ENCODE data around the gene GLMP. TPM values are rescaled to one million over a fixed set of nuclear protein-coding genes. Genes with fewer than 3 reads are reported as not detected.

Gene GLMP
- total and polyA plus RNA-seq, 7 experiments from 2014 or later = 17.6 to 40.4 (median 23.4) TPM

GRCh38 chr1:156279837-156280236 is 15.6 kb downstream of the GLMP start:
- Histone ChIP-seq H3K27me3 (ENCODE audit: control insufficient read depth in 2 of 2, insufficient read depth in 2 of 2, low read length in 2 of 2) (no peaks in the 10 kb centered on the region), H3K4me1 (ENCODE audit: control insufficient read depth in 2 of 2, insufficient read depth in 2 of 2, low read length in 2 of 2) (peaks cover 15 to 22% of the 10 kb centered on the region in 2 donors), H3K9me3 (ENCODE audit: control insufficient read depth in 2 of 3, low read length in 3 of 3) (no peaks in the 10 kb centered on the region), H3K36me3 (ENCODE audit: control insufficient read depth in 2 of 3, insufficient read depth in 3 of 3, low read length in 3 of 3) (peaks cover 10 to 42% (median 22%) of the 10 kb centered on the region in 3 experiments), H3K4me3 (ENCODE audit: low read length) (no peak overlapping the region), H3K27ac (ENCODE audit: low read depth, low read length) (no peak overlapping the region)
- H3K27me3 Mint-ChIP-seq = peaks cover 0 to 3% (median 0%) of the 10 kb centered on the region in 5 donors
- intact Hi-C loops (cut with micrococcal nuclease) = no loop called here
- no peaks in the 10 kb centered on the region for H3K9me3 Mint-ChIP-seq
- DNase-seq (no peak), ATAC-seq (no peak)
- H3K36me3 Mint-ChIP-seq = peaks cover 8 to 35% (median 14%) of the 10 kb centered on the region in 5 donors
- peaks cover 29 to 45% (median 40%) of the 10 kb centered on the region in 7 donors for H3K4me1 Mint-ChIP-seq
- H3K4me3 Mint-ChIP-seq = peak overlapping the region in 6 of 10 donors; percentile 15 to 97 (median 48)
- POLR2A ChIA-PET = interaction anchor here (0.6 to 3.8 kb wide), 2 partner anchors 9 to 347 kb away, joined by 3 to 26 read pairs; no protein-coding TSS in a partner anchor
- CTCF ChIA-PET = interaction anchor here (0.7 to 1.2 kb wide), 3 partner anchors 9 to 55 kb away, joined by 3 read pairs; no protein-coding TSS in a partner anchor
- H3K27ac Mint-ChIP-seq = peak overlapping the region in 1 of 9 donors; percentile 26

- Histone ChIP-seq H3K27ac (ENCODE audit: low read depth, low read length) (no peak overlapping the region), H3K4me3 (ENCODE audit: low read length) (no peak overlapping the region), H3K27me3 (ENCODE audit: control insufficient read depth in 2 of 2, insufficient read depth in 2 of 2, low read length in 2 of 2) (no peaks in the 10 kb centered on the region), H3K36me3 (ENCODE audit: control insufficient read depth in 2 of 3, insufficient read depth in 3 of 3, low read length in 3 of 3) (peaks cover 23 to 71% (median 40%) of the 10 kb centered on the region in 3 experiments), H3K4me1 (ENCODE audit: control insufficient read depth in 2 of 2, insufficient read depth in 2 of 2, low read length in 2 of 2) (peaks cover 6 to 13% of the 10 kb centered on the region in 2 donors), H3K9me3 (ENCODE audit: control insufficient read depth in 2 of 3, low read length in 3 of 3) (no peaks in the 10 kb centered on the region)
- DNase-seq = no peak
- peaks cover 0 to 2% (median 0%) of the 10 kb centered on the region in 11 donors for H3K9me3 Mint-ChIP-seq
- intact Hi-C loops (cut with micrococcal nuclease) = no loop called here
- H3K4me3 Mint-ChIP-seq = no peak overlapping the region
- H3K27ac Mint-ChIP-seq = no peak overlapping the region
- POLR2A ChIA-PET = no interaction called here
- peaks cover 16 to 27% (median 21%) of the 10 kb centered on the region in 7 donors for H3K4me1 Mint-ChIP-seq
- H3K27me3 Mint-ChIP-seq = no peaks in the 10 kb centered on the region
- no peak for ATAC-seq
- CTCF ChIA-PET = no interaction called here
- peaks cover 18 to 54% (median 30%) of the 10 kb centered on the region in 5 donors for H3K36me3 Mint-ChIP-seq
Measured at GRCh38 chr1:156276966-156277381, 18.5 kb downstream of the GLMP start.

- Histone ChIP-seq H3K4me1 (ENCODE audit: control insufficient read depth in 2 of 2, insufficient read depth in 2 of 2, low read length in 2 of 2) (peaks cover 2 to 9% of the 10 kb centered on the region in 2 donors), H3K4me3 (ENCODE audit: low read length) (no peak overlapping the region)
Measured at GRCh38 chr1:156276532-156276931, 18.9 kb downstream of the GLMP start.

GRCh38 chr1:156270314-156270713 is 25.2 kb downstream of the GLMP start:
- DNase-seq (no peak), ATAC-seq (no peak)
- intact Hi-C loops (cut with micrococcal nuclease) = no loop called here
- Mint-ChIP-seq H3K27me3 (no peaks in the 10 kb centered on the region), H3K36me3 (peaks cover 18 to 61% (median 38%) of the 10 kb centered on the region in 5 donors), H3K9me3 (peaks cover 0 to 2% (median 0%) of the 10 kb centered on the region in 11 donors), H3K27ac (no peak overlapping the region), H3K4me3 (no peak overlapping the region), H3K4me1 (peaks cover 0 to 7% (median 0%) of the 10 kb centered on the region in 7 donors)
- Histone ChIP-seq H3K9me3 (ENCODE audit: control insufficient read depth in 2 of 3, low read length in 3 of 3) (no peaks in the 10 kb centered on the region), H3K27ac (ENCODE audit: low read depth, low read length) (no peak overlapping the region), H3K4me1 (ENCODE audit: control insufficient read depth in 2 of 2, insufficient read depth in 2 of 2, low read length in 2 of 2) (no peaks in the 10 kb centered on the region), H3K27me3 (ENCODE audit: control insufficient read depth in 2 of 2, insufficient read depth in 2 of 2, low read length in 2 of 2) (no peaks in the 10 kb centered on the region), H3K4me3 (ENCODE audit: low read length) (no peak overlapping the region), H3K36me3 (ENCODE audit: control insufficient read depth in 2 of 3, insufficient read depth in 3 of 3, low read length in 3 of 3) (peaks cover 37 to 89% (median 41%) of the 10 kb centered on the region in 3 experiments)
- ChIA-PET POLR2A (interaction anchor here (0.7 to 5.0 kb wide), 2 partner anchors 12 to 388 kb away, joined by 3 to 26 read pairs; partner anchors contain the start of gene SMG5), CTCF (interaction anchor here (0.9 kb wide), 1 partner anchor 9 kb away, joined by 3 read pairs; no protein-coding TSS in a partner anchor)

More at GRCh38 chr1:156276532-156276931, 18.9 kb downstream of the GLMP start:
- intact Hi-C loops (cut with micrococcal nuclease) = no loop called here
- Mint-ChIP-seq H3K36me3 (peaks cover 18 to 57% (median 30%) of the 10 kb centered on the region in 5 donors), H3K27ac (no peak overlapping the region), H3K27me3 (no peaks in the 10 kb centered on the region), H3K9me3 (peaks cover 0 to 2% (median 0%) of the 10 kb centered on the region in 11 donors), H3K4me3 (no peak overlapping the region), H3K4me1 (peaks cover 13 to 22% (median 18%) of the 10 kb centered on the region in 7 donors)
- ChIA-PET POLR2A (no interaction called here), CTCF (no interaction called here)
- H3K9me3 ChIP-seq (ENCODE audit: control insufficient read depth in 2 of 3, low read length in 3 of 3) = no peaks in the 10 kb centered on the region
- no peak for ATAC-seq
- DNase-seq = no peak
- no peaks in the 10 kb centered on the region for H3K27me3 ChIP-seq (ENCODE audit: control insufficient read depth in 2 of 2, insufficient read depth in 2 of 2, low read length in 2 of 2)
- H3K36me3 ChIP-seq (ENCODE audit: control insufficient read depth in 2 of 3, insufficient read depth in 3 of 3, low read length in 3 of 3) = peaks cover 26 to 75% (median 40%) of the 10 kb centered on the region in 3 experiments
- no peak overlapping the region for H3K27ac ChIP-seq (ENCODE audit: low read depth, low read length)

GRCh38 chr1:156268336-156268735 is 27.1 kb downstream of the GLMP start:
- H3K27ac Mint-ChIP-seq = no peak overlapping the region
- peaks cover 30 to 84% (median 31%) of the 10 kb centered on the region in 3 experiments for H3K36me3 ChIP-seq (ENCODE audit: control insufficient read depth in 2 of 3, insufficient read depth in 3 of 3, low read length in 3 of 3)

GRCh38 chr1:156266051-156266450 is 29.4 kb downstream of the GLMP start:
- H3K27me3 ChIP-seq (ENCODE audit: control insufficient read depth in 2 of 2, insufficient read depth in 2 of 2, low read length in 2 of 2) = no peaks in the 10 kb centered on the region
- no peak for ATAC-seq
- H3K4me3 ChIP-seq (ENCODE audit: low read length) = no peak overlapping the region
- POLR2A ChIA-PET = no interaction called here
- H3K36me3 ChIP-seq (ENCODE audit: control insufficient read depth in 2 of 3, insufficient read depth in 3 of 3, low read length in 3 of 3) = peaks cover 26 to 80% (median 31%) of the 10 kb centered on the region in 3 experiments
- no peak for DNase-seq
- no peak overlapping the region for H3K27ac ChIP-seq (ENCODE audit: low read depth, low read length)
- no peak overlapping the region for H3K27ac Mint-ChIP-seq
- H3K36me3 Mint-ChIP-seq = peaks cover 20 to 61% (median 38%) of the 10 kb centered on the region in 5 donors
- H3K9me3 Mint-ChIP-seq = peaks cover 0 to 2% (median 0%) of the 10 kb centered on the region in 11 donors
- H3K27me3 Mint-ChIP-seq = no peaks in the 10 kb centered on the region
- CTCF ChIA-PET = no interaction called here
- intact Hi-C loops (cut with micrococcal nuclease) = no loop called here
- H3K4me1 ChIP-seq (ENCODE audit: control insufficient read depth in 2 of 2, insufficient read depth in 2 of 2, low read length in 2 of 2) = no peaks in the 10 kb centered on the region
- H3K4me3 Mint-ChIP-seq = no peak overlapping the region
- peaks cover 0 to 9% (median 0%) of the 10 kb centered on the region in 7 donors for H3K4me1 Mint-ChIP-seq
- no peaks in the 10 kb centered on the region for H3K9me3 ChIP-seq (ENCODE audit: control insufficient read depth in 2 of 3, low read length in 3 of 3)

More at GRCh38 chr1:156268336-156268735, 27.1 kb downstream of the GLMP start:
- ChIA-PET CTCF (interaction anchor here (0.6 kb wide), 1 partner anchor 756 kb away, joined by 6 read pairs; no protein-coding TSS in a partner anchor), POLR2A (no interaction called here)
- peaks cover 0 to 2% (median 0%) of the 10 kb centered on the region in 11 donors for H3K9me3 Mint-ChIP-seq
- intact Hi-C loops (cut with micrococcal nuclease) = no loop called here
- Histone ChIP-seq H3K4me3 (ENCODE audit: low read length) (no peak overlapping the region), H3K4me1 (ENCODE audit: control insufficient read depth in 2 of 2, insufficient read depth in 2 of 2, low read length in 2 of 2) (no peaks in the 10 kb centered on the region), H3K27me3 (ENCODE audit: control insufficient read depth in 2 of 2, insufficient read depth in 2 of 2, low read length in 2 of 2) (no peaks in the 10 kb centered on the region), H3K27ac (ENCODE audit: low read depth, low read length) (no peak overlapping the region), H3K9me3 (ENCODE audit: control insufficient read depth in 2 of 3, low read length in 3 of 3) (no peaks in the 10 kb centered on the region)
- H3K36me3 Mint-ChIP-seq = peaks cover 19 to 61% (median 37%) of the 10 kb centered on the region in 5 donors
- no peak for DNase-seq
- ATAC-seq = no peak
- H3K27me3 Mint-ChIP-seq = no peaks in the 10 kb centered on the region
- peaks cover 0 to 9% (median 0%) of the 10 kb centered on the region in 7 donors for H3K4me1 Mint-ChIP-seq
- no peak overlapping the region for H3K4me3 Mint-ChIP-seq
